GM12878 (cell line): ENCODE data around the gene LRP1B. TPM values are rescaled to one million over a fixed set of nuclear protein-coding genes. Genes with fewer than 3 reads are reported as not detected.

Source experiments
- BCLAF1 ChIP-seq: fragments of 450-650 bp; IDR thresholded peaks from 2 replicates; pipeline ENCODE4 v1.6.1; 2017; ENCODE audit warnings: antibody characterized with exemption, mild to moderate bottlenecking, moderate library complexity
- EGR1 ChIP-seq, 2 experiments: IDR thresholded peaks; 1 replicate in 1 of 2; 2 replicates in 1 of 2; pipeline ENCODE4 v1.6.1; 2011 to 2012; ENCODE audit warnings: low read depth in 2 of 2, low read length in 2 of 2, borderline replicate concordance in 1 of 2, mild to moderate bottlenecking in 1 of 2, moderate library complexity in 1 of 2
- MAX ChIP-seq: IDR thresholded peaks from 2 replicates; pipeline ENCODE4 v1.6.1; 2012; ENCODE audit warnings: low read depth, low read length, improper control_type of control experiment
- PAX8 ChIP-seq: fragments of 450-650 bp; IDR thresholded peaks from 2 replicates; pipeline ENCODE4 v1.6.1; 2017; ENCODE audit warnings: mild to moderate bottlenecking, moderate library complexity
- ZNF592 ChIP-seq: fragments of 450-650 bp; IDR thresholded peaks from 2 replicates; pipeline ENCODE4 v1.6.1; 2017; ENCODE audit warnings: mild to moderate bottlenecking, moderate library complexity
- polyA plus RNA-seq, 11 experiments: library from polyadenylated mRNA; depleted of rRNA in 4 of 11; unstranded in 6 of 11; stranded (reverse) in 5 of 11; fragments of >200 nt; fragmentation: Nextera tagmentation in 4 of 11; fragmentation: Illumina TruSeq in 1 of 11; extraction: Ambion mirVana in 4 of 11; extraction: Trizol in 1 of 11; gene quantifications; 1 replicate in 1 of 11; 2 replicates in 10 of 11; pipeline versions ENCODE4 v1.2.1 to v1.2.3, GENCODE V29; 2011 to 2016; ENCODE audit warnings: inconsistent platforms in 2 of 11, missing spikeins in 2 of 11, low read depth in 1 of 11
- total RNA-seq, 4 experiments: library from RNA; depleted of rRNA in 3 of 4; stranded (reverse); fragments of >200 nt in 3 of 4; fragmentation: Illumina TruSeq in 1 of 4; extraction: Trizol in 1 of 4; gene quantifications; 2 replicates each; pipeline versions ENCODE4 v1.2.1 to v1.2.3, GENCODE V29; 2013 to 2021

Gene LRP1B
- total and polyA plus RNA-seq, 10 of the 15 experiments (the other 5 are each of a cell fraction or from before 2014, with no cell fraction given): under 0.01 to 0.06 (median 0.03) TPM; not detected in 5

GRCh38 chr2:142140434-142140845, 9.6 kb upstream of the LRP1B start (continued):
- no peak for TF ChIP-seq BCLAF1
- TF ChIP-seq MAX: no peak
- TF ChIP-seq PAX8: no peak
- TF ChIP-seq ZNF592: no peak
- no peak for TF ChIP-seq EGR1 (IDR thresholded peaks at IDR 0.05; ENCODE audit: borderline replicate concordance in 1 of 2, low read depth in 2 of 2, low read length in 2 of 2)
